ENCODE measurements around the gene PMEL.
A peak's percentile ranks its signal among the peaks of the same experiment; 100 is the strongest.
"Not testable (repeated sequence)": the region's sequence is repeated elsewhere in the genome, so short reads cannot be mapped to it uniquely, and the experiment has no call there.

Gene PMEL

DNA sequence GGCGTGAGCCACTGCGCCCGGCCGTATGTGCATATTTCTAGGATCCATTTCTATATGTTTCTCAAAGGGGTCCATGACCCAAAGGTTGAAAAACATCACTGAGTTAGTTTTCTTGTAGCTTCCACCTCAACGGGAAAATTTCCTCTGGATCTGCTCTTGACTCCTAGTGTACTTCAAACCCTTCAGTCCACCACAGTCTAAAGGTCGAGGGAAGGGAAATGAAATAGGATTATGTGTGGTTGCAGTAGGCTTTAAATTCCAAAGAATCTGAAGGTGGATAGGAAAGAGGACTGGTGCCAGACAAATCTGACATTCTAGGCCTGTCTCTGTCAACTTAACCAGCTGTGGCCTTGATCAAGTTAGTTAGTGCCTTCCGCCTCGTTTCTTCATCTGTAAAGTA is 29.5 kb upstream of the PMEL start:
- Mint-ChIP-seq H3K9me3 (no peaks in the 10 kb centered on the region), H3K27ac (no peak overlapping the region)

GRCh38 chr12:55993230-55993853 is 27.5 kb upstream of the PMEL start:
- ATAC-seq (no peak), DNase-seq (no peak)
- H3K4me3 Mint-ChIP-seq = no peak overlapping the region
- H3K9me3 Mint-ChIP-seq = no peaks in the 10 kb centered on the region
- H3K4me1 Mint-ChIP-seq = peaks cover 26% of the 10 kb centered on the region
- peaks cover 15% of the 10 kb centered on the region for H3K27me3 Mint-ChIP-seq
- H3K27ac Mint-ChIP-seq = no peak overlapping the region

More for the DNA sequence above, 29.5 kb upstream of the PMEL start:
- no peak overlapping the region for H3K4me3 Mint-ChIP-seq
- H3K27me3 Mint-ChIP-seq = peaks cover 15% of the 10 kb centered on the region
- no peak for DNase-seq
- H3K4me1 Mint-ChIP-seq = peaks cover 39% of the 10 kb centered on the region
- no peak for ATAC-seq

DNA sequence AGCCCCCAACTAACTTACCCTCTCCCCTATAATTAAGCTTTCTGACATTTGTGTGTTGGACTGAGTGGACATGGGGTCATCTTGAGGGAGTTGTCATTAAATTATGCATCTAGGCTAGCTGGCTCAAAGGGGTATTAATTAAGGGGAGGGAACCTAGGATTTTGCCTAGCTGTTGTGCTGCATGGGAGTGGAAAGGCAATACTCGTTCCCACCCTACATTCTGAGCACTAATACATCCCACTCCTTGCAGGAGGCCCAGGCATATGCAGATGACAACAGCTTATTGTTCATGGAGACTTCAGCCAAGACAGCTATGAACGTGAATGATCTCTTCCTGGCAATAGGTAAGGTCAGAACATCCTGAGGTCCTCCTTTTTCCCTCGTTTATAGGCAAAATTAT is 25.3 kb upstream of the PMEL start:
- DNase-seq (no peak), ATAC-seq (no peak)
- peaks cover 4% of the 10 kb centered on the region for H3K4me1 Mint-ChIP-seq
- H3K4me3 Mint-ChIP-seq = no peak overlapping the region
- H3K27me3 Mint-ChIP-seq = no peaks in the 10 kb centered on the region
- H3K27ac Mint-ChIP-seq = no peak overlapping the region
- H3K9me3 Mint-ChIP-seq = no peaks in the 10 kb centered on the region

GRCh38 chr12:55985976-55986375 is 20.1 kb upstream of the PMEL start:
- DNase-seq, H3K27me3 Mint-ChIP-seq, H3K4me3 Mint-ChIP-seq, H3K9me3 Mint-ChIP-seq, H3K27ac Mint-ChIP-seq, ATAC-seq, H3K4me1 Mint-ChIP-seq: not testable (repeated sequence)

DNA sequence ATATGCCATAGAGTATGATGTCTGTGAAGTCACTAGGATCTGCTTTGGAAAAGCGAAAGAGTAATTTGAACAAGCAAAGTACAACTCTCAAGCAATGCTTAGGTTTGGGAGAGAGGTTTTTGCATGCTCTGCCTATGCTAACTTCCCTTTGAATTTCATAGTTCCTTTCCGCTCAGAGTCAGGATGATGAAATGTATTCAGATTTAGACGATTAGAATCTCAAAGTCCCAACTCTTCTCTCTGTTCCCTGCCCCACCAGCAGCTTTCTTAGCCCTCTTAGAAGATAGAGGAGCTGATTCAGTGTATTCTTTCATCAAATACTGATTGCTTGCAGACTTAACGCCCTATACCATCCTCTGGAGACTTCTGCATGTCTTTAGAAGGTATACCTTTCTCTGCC is 19.5 kb upstream of the PMEL start:
- H3K27ac Mint-ChIP-seq = peak overlapping the region in 1 of 2 donors; percentile 38
- DNase-seq = no peak
- no peak overlapping the region for H3K4me3 Mint-ChIP-seq
- ATAC-seq = no peak
- H3K27me3 Mint-ChIP-seq = no peaks in the 10 kb centered on the region
- H3K4me1 Mint-ChIP-seq = no peaks in the 10 kb centered on the region
- no peaks in the 10 kb centered on the region for H3K9me3 Mint-ChIP-seq

GRCh38 chr12:55984861-55985260 is 19.0 kb upstream of the PMEL start:
- no peak overlapping the region for H3K4me3 Mint-ChIP-seq
- H3K4me1 Mint-ChIP-seq = no peaks in the 10 kb centered on the region
- H3K9me3 Mint-ChIP-seq = no peaks in the 10 kb centered on the region
- no peak overlapping the region for H3K27ac Mint-ChIP-seq
- no peak for ATAC-seq
- no peak for DNase-seq
- no peaks in the 10 kb centered on the region for H3K27me3 Mint-ChIP-seq

DNA sequence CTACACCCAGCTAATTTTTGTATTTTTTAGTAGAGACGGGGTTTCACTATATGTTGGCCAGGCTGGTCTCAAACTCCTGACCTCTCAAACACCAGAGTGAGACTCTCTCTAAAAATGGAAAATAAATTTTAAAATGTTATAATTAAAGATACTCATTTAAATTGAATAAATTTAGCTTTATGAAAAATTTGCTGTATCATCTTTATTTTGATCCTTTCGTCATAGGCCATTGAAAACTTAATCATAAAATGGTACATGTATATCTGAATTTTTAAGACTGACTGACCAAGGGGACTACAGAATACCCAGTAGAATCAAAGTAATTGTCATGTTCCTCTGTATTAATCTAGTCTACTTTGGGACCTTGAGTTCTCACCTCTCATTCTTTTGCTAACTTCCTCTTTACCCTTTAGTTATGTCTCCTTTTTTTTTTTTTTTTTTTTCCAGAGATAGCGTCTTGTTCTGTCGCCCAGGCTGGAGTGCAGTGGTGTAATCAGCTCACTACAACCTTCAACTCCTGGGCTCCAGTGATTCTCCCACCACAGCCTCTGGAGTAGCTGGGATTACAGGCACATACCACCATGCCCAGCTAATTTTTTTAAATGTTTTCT is 17.5 kb upstream of the PMEL start:
- Mint-ChIP-seq H3K4me3 (no peak overlapping the region), H3K27ac (no peak overlapping the region), H3K4me1 (peaks cover 1% of the 10 kb centered on the region), H3K9me3 (no peaks in the 10 kb centered on the region), H3K27me3 (no peaks in the 10 kb centered on the region)
- no peak for ATAC-seq
- no peak for DNase-seq

GRCh38 chr12:55982319-55982936 is 16.6 kb upstream of the PMEL start:
- Mint-ChIP-seq H3K4me1 (peaks cover 8% of the 10 kb centered on the region), H3K4me3 (no peak overlapping the region), H3K27ac (no peak overlapping the region), H3K9me3 (no peaks in the 10 kb centered on the region), H3K27me3 (no peaks in the 10 kb centered on the region)
- DNase-seq (no peak), ATAC-seq (no peak)

GRCh38 chr12:55981882-55982281 is 16.0 kb upstream of the PMEL start:
- not testable (repeated sequence) for DNase-seq, H3K4me3 Mint-ChIP-seq, H3K27ac Mint-ChIP-seq, H3K27me3 Mint-ChIP-seq, H3K9me3 Mint-ChIP-seq, ATAC-seq
- peaks cover 12% of the 10 kb centered on the region for H3K4me1 Mint-ChIP-seq

GRCh38 chr12:55979069-55979468 is 13.2 kb upstream of the PMEL start:
- ATAC-seq (no peak), DNase-seq (no peak)
- no peaks in the 10 kb centered on the region for H3K9me3 Mint-ChIP-seq
- H3K4me1 Mint-ChIP-seq = peaks cover 20% of the 10 kb centered on the region
- no peak overlapping the region for H3K27ac Mint-ChIP-seq
- no peaks in the 10 kb centered on the region for H3K27me3 Mint-ChIP-seq
- no peak overlapping the region for H3K4me3 Mint-ChIP-seq

GRCh38 chr12:55978393-55978792 is 12.6 kb upstream of the PMEL start:
- no peak overlapping the region for H3K27ac Mint-ChIP-seq
- no peak for DNase-seq
- no peaks in the 10 kb centered on the region for H3K27me3 Mint-ChIP-seq
- H3K4me1 Mint-ChIP-seq = peaks cover 20% of the 10 kb centered on the region
- no peak overlapping the region for H3K4me3 Mint-ChIP-seq
- ATAC-seq = no peak
- H3K9me3 Mint-ChIP-seq = no peaks in the 10 kb centered on the region

DNA sequence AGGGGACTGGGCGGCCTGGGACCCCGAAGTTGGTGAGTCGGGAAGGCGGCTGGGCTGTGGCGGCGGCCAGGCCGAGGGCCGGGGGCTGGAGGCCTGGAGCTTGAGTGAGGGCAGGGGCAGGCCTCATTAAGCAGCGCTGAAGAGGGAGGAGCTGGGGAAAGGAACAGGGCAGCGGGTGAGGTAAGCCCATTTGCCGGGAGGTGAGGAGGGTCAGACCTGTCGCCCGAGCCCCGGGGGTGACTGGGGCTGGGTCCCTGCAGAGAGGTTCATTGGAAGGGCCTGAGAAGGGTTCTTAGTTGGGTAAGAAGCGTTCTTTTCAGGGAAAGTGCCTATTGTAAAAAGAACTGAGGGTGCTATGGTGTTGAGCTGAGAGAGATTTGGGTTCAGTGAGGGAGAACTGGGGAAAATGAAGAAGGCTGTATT is 8.5 kb upstream of the PMEL start:
- H3K4me3 Mint-ChIP-seq = no peak overlapping the region
- ATAC-seq = peak; percentile 38
- no peak for DNase-seq
- no peak overlapping the region for H3K27ac Mint-ChIP-seq
- no peaks in the 10 kb centered on the region for H3K27me3 Mint-ChIP-seq
- peaks cover 32% of the 10 kb centered on the region for H3K4me1 Mint-ChIP-seq
- H3K9me3 Mint-ChIP-seq = no peaks in the 10 kb centered on the region

- H3K4me1 Mint-ChIP-seq = peaks cover 36% of the 10 kb centered on the region
- no peak within 1 kb of the TSS for H3K4me3 Mint-ChIP-seq
- H3K9me3 Mint-ChIP-seq = no peaks in the 10 kb centered on the region
- no peaks in the 10 kb centered on the region for H3K27me3 Mint-ChIP-seq
- DNase-seq (peak; percentile 97 to 99), ATAC-seq (peak; percentile 94)
- no peak within 1 kb of the TSS for H3K27ac Mint-ChIP-seq
Observed at GRCh38 chr12:55973599-55974307, 7.9 kb upstream of the PMEL start, which contains the start of gene RAB5B. Gene RAB5B (plus strand): TSS chr12:55974078. CDS start chr12:55986961, 12,883 bp downstream.

- Mint-ChIP-seq H3K27me3 (no peaks in the 10 kb centered on the region), H3K27ac (no peak overlapping the region), H3K9me3 (no peaks in the 10 kb centered on the region), H3K4me3 (no peak overlapping the region), H3K4me1 (peaks cover 39% of the 10 kb centered on the region)
- ATAC-seq (no peak), DNase-seq (no peak)
Observed at GRCh38 chr12:55972911-55973598, 7.2 kb upstream of the PMEL start.

DNA sequence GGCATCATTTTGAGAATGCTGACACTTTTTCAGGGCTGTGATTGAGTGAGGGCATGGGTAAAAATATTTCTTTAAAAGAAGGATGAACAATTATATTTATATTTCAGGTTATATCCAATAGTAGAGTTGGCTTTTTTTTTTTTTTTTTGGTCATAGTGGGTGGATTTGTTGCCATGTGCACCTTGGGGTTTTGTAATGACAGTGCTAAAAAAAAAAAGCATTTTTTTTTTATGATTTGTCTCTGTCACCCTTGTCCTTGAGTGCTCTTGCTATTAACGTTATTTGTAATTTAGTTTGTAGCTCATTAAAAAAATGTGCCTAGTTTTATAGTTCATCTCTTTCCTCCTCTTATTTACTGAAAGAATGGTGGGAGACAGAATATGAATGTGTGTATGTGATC is 6.6 kb upstream of the PMEL start:
- Mint-ChIP-seq H3K9me3 (no peaks in the 10 kb centered on the region), H3K4me3 (no peak overlapping the region), H3K4me1 (peaks cover 41% of the 10 kb centered on the region), H3K27me3 (no peaks in the 10 kb centered on the region), H3K27ac (no peak overlapping the region)
- DNase-seq = no peak
- no peak for ATAC-seq
